HepG2 (cell line): ENCODE measurements around the gene RGMA. TPM values are rescaled to one million over a fixed set of nuclear protein-coding genes. Genes with fewer than 3 reads are reported as not detected.

Experiments used
- ATAC-seq: fragments of 200-7000 bp; cut with Tn5 transposase; 3 replicates; pipeline ENCODE4 v1.9.1; 2020; ENCODE audit warnings: mild to moderate bottlenecking, moderate library complexity
- BruUV-seq: library from RNA; stranded (reverse); fragments of 400-500 nt; replicated peaks from 2 replicates; lab custom pipeline; 2021; lab: Mats Ljungman, UMichigan
- CTCF ChIA-PET: fragments of 300-600 bp; formaldehyde crosslinking; extraction: SDS; loops from one replicate; lab custom pipeline; 2021; ENCODE audit warnings: low total read pairs, inconsistent platforms, low intra/inter-chr PET ratio; lab: Yijun Ruan, JAX
- POLR2A ChIA-PET: fragments of 350-600 bp; sonication (Branson Sonifier 250); formaldehyde crosslinking; loops from one replicate; lab custom pipeline; 2020; ENCODE audit warnings: antibody characterized with exemption, inconsistent platforms; lab: Yijun Ruan, JAX
- DNase-seq: peaks from one replicate; pipeline ENCODE4 v3.0.0-alpha.2; 2015; ENCODE audit warnings: low spot score
- FAIRE-seq: peaks from 3 replicates; lab custom pipeline; 2011; peaks lifted over from hg19 to GRCh38; lab: Jason Lieb, UNC
- H2AFZ ChIP-seq: one replicate; pipeline ENCODE4 v1.6.1; 2011; ENCODE audit warnings: low read length, inconsistent platforms
- H3K27ac ChIP-seq: fragments of 300-600 bp; 3 replicates; pipeline ENCODE4 v1.8.0; 2011; ENCODE audit warnings: mixed run types, mild to moderate bottlenecking, mixed read lengths, low read length, inconsistent platforms; ENCODE audit not compliant: insufficient read depth; ENCODE audit errors: extremely low read length
- H3K27me3 ChIP-seq, 2 experiments: fragments of 200-600 bp in 1 of 2; 2 replicates in 1 of 2; 3 replicates in 1 of 2; pipeline versions ENCODE4 v1.6.0 to v1.8.0; 2011; ENCODE audit warnings: low read length in 2 of 2, mild to moderate bottlenecking in 2 of 2, moderate library complexity in 2 of 2, inconsistent platforms in 1 of 2; ENCODE audit not compliant: insufficient read depth in 2 of 2, control insufficient read depth in 1 of 2
- H3K36me3 ChIP-seq, 2 experiments: fragments of 200-600 bp in 1 of 2; replicated peaks in 1 of 2; 2 replicates in 1 of 2; 3 replicates in 1 of 2; pipeline versions ENCODE4 v1.5.1 to v1.8.0; 2011; ENCODE audit warnings: low read length in 2 of 2, inconsistent platforms in 1 of 2; ENCODE audit not compliant: insufficient read depth in 2 of 2, control insufficient read depth in 1 of 2
- H3K4me1 ChIP-seq: 2 replicates; pipeline ENCODE4 v1.5.1; 2012; ENCODE audit warnings: low read length, inconsistent platforms; ENCODE audit not compliant: insufficient read depth
- H3K4me2 ChIP-seq: 2 replicates; pipeline ENCODE4 v1.6.0; 2011; ENCODE audit warnings: low read depth, low read length, inconsistent platforms
- H3K4me3 ChIP-seq, 3 experiments: fragments of 200-600 bp in 1 of 3; sonication (generic), shearing (Covaris generic) in 1 of 3; replicated peaks in 1 of 3; 2 replicates each; pipeline ENCODE4 v1.5.1; 2011 to 2016; ENCODE audit warnings: low read length in 3 of 3, inconsistent platforms in 2 of 3, low read depth in 2 of 3, mild to moderate bottlenecking in 2 of 3, control low read depth in 1 of 3, mixed read lengths in 1 of 3; ENCODE audit not compliant: insufficient read depth in 1 of 3
- H3K79me2 ChIP-seq: one replicate; pipeline ENCODE4 v1.6.1; 2011; ENCODE audit warnings: low read length, inconsistent platforms; ENCODE audit not compliant: insufficient read depth
- H3K9ac ChIP-seq: 2 replicates; pipeline ENCODE4 v1.6.0; 2011; ENCODE audit warnings: mild to moderate bottlenecking, low read depth, low read length, inconsistent platforms; ENCODE audit not compliant: insufficient read depth
- H3K9me3 ChIP-seq: 2 replicates; pipeline ENCODE4 v1.5.1; 2012; ENCODE audit warnings: mild to moderate bottlenecking, low read length
- H4K20me1 ChIP-seq: 2 replicates; pipeline ENCODE4 v1.6.0; 2011; ENCODE audit warnings: inconsistent platforms, mild to moderate bottlenecking, low read length, moderate library complexity; ENCODE audit not compliant: insufficient read depth
- MAFF ChIP-seq: IDR thresholded peaks from 2 replicates; pipeline ENCODE4 v1.6.1; 2011; ENCODE audit warnings: low read depth, low read length, improper control_type of control experiment
- MAFK ChIP-seq, 2 experiments: IDR thresholded peaks in 1 of 2; conservative IDR thresholded peaks in 1 of 2; 2 replicates each; pipeline ENCODE4 v1.6.1; 2011; ENCODE audit warnings: improper control_type of control experiment in 2 of 2, low read length in 2 of 2
- MIER2 ChIP-seq: IDR thresholded peaks from 2 replicates; pipeline ENCODE4 v1.6.1; 2016; ENCODE audit warnings: missing biosample characterization, missing genetic modification reagents
- NFIB ChIP-seq: sonication (generic); formaldehyde crosslinking; IDR thresholded peaks from 2 replicates; pipeline ENCODE4 v1.9.0; 2021; ENCODE audit warnings: missing genetic modification reagents, mild to moderate bottlenecking, borderline replicate concordance
- NFIC ChIP-seq: IDR thresholded peaks from 2 replicates; pipeline ENCODE4 v1.6.1; 2012; ENCODE audit warnings: mild to moderate bottlenecking, low read length, inconsistent platforms
- RAD51 ChIP-seq: fragments of 450-650 bp; IDR thresholded peaks from 2 replicates; pipeline ENCODE4 v1.6.1; 2016; ENCODE audit warnings: borderline replicate concordance
- TIGD3 ChIP-seq: sonication (generic); formaldehyde crosslinking; IDR thresholded peaks from 2 replicates; pipeline ENCODE4 v1.5.1; 2020; ENCODE audit warnings: mild to moderate bottlenecking, missing genetic modification reagents, borderline replicate concordance
- WIZ ChIP-seq: sonication (generic); formaldehyde crosslinking; IDR thresholded peaks from 2 replicates; pipeline ENCODE4 v1.5.1; 2020; ENCODE audit warnings: mild to moderate bottlenecking, missing genetic modification reagents
- ZFY ChIP-seq: sonication (generic); formaldehyde crosslinking; IDR thresholded peaks from 2 replicates; pipeline ENCODE4 v1.4.0; 2020; ENCODE audit warnings: missing genetic modification reagents
- ZHX1 ChIP-seq: sonication (generic); formaldehyde crosslinking; IDR thresholded peaks from 2 replicates; pipeline ENCODE4 v1.8.1; 2022; ENCODE audit warnings: low read depth, mild to moderate bottlenecking, missing genetic modification reagents
- ZNF20 ChIP-seq: sonication (generic); formaldehyde crosslinking; IDR thresholded peaks from 2 replicates; pipeline ENCODE4 v1.4.0; 2020; ENCODE audit warnings: mild to moderate bottlenecking, moderate library complexity, missing genetic modification reagents
- ZNF264 ChIP-seq: sonication (generic); formaldehyde crosslinking; IDR thresholded peaks from 2 replicates; pipeline ENCODE4 v1.4.0; 2020; ENCODE audit warnings: missing genetic modification reagents
- WGBS: methylation state at CpG from one replicate; pipeline ENCODE4 v1.1.6; 2017; ENCODE audit warnings: low lambda C conversion rate; 5-methylcytosine and 5-hydroxymethylcytosine counted together
- in situ Hi-C: cut with HindIII; loops from 2 replicates; pipeline ENCODE4 v1.10.0; 2017; ENCODE audit warnings: low pct_unique_long_range_greater_than_20kb; ENCODE audit not compliant: extremely low pct_ligation_motif_present
- intact Hi-C: fragments of 100-400 bp; cut with micrococcal nuclease; formaldehyde crosslinking; loops from one replicate; pipeline ENCODE4 v1.10.0; 2022; ENCODE audit not compliant: unreplicated experiment
- polyA plus RNA-seq, 8 experiments: library from polyadenylated mRNA; depleted of rRNA in 3 of 8; stranded (reverse) in 7 of 8; unstranded in 1 of 8; fragments of >200 nt; fragmentation: Illumina TruSeq in 4 of 8; extraction: Trizol in 4 of 8; gene quantifications; 2 replicates each; pipeline versions ENCODE4 v1.2.1 to v1.2.3, GENCODE V29; 2011 to 2016; ENCODE audit warnings: low read depth in 4 of 8, missing spikeins in 1 of 8, mixed read lengths in 1 of 8; ENCODE audit not compliant: insufficient read depth in 1 of 8
- total RNA-seq, 5 experiments: library from RNA; depleted of rRNA; stranded (reverse); fragments of >200 nt; fragmentation: Illumina TruSeq; extraction: Trizol; gene quantifications; 2 replicates each; pipeline ENCODE4 v1.2.3, GENCODE V29; 2016; ENCODE audit warnings: low read depth in 1 of 5
- TF ChIP-seq, protein P1 (sequence below): sonication (generic); formaldehyde crosslinking; IDR thresholded peaks from 2 replicates; pipeline ENCODE4 v1.5.0; 2020; ENCODE audit warnings: mild to moderate bottlenecking, missing genetic modification reagents

RGMA gene
- total and polyA plus RNA-seq, 2 of the 13 experiments (the other 11 are each of a cell fraction or from before 2014, with no cell fraction given), result not detected

GRCh38 chr15:93020976-93021772 lies 67.8 kb downstream of the RGMA start:
- intact Hi-C loops, result no loop called here
- POLR2A ChIA-PET, result no interaction called here
- peaks cover 6% of the 10 kb centered on the region for H3K79me2 ChIP-seq

GRCh38 chr15:93019971-93020370 lies 69.0 kb downstream of the RGMA start:
- no peaks in the 10 kb centered on the region for H3K9me3 ChIP-seq
- peaks cover 40 to 93% of the 10 kb centered on the region in 2 experiments for H3K36me3 ChIP-seq
- no peak overlapping the region for H3K4me2 ChIP-seq
- TF ChIP-seq ZNF20 (CRISPR knock-in tag) (no peak), NFIB (CRISPR knock-in tag) (no peak), WIZ (CRISPR knock-in tag) (no peak), ZHX1 (no peak), ZFY (CRISPR knock-in tag) (no peak), ZNF264 (CRISPR knock-in tag) (no peak), TIGD3 (no peak), NFIC (no peak), RAD51 (no peak)
- TF ChIP-seq, protein P1, sequence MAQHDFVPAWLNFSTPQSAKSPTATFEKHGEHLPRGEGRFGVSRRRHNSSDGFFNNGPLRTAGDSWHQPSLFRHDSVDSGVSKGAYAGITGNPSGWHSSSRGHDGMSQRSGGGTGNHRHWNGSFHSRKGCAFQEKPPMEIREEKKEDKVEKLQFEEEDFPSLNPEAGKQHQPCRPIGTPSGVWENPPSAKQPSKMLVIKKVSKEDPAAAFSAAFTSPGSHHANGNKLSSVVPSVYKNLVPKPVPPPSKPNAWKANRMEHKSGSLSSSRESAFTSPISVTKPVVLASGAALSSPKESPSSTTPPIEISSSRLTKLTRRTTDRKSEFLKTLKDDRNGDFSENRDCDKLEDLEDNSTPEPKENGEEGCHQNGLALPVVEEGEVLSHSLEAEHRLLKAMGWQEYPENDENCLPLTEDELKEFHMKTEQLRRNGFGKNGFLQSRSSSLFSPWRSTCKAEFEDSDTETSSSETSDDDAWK (CRISPR knock-in tag), result no peak

More at GRCh38 chr15:93020976-93021772, 67.8 kb downstream of the RGMA start:
- TF ChIP-seq MAFF, result peak; percentile 16; the same call in 1 of the 2 replicates
- no peak for TF ChIP-seq MIER2 (CRISPR knock-in tag)
- peak in 1 of 2 experiments; percentile 47; a peak in 1 of 4 replicates for TF ChIP-seq MAFK (conservative IDR thresholded peaks at IDR 0.05 in 1 of 2, IDR thresholded peaks at IDR 0.05 in 1 of 2; ENCODE audit: low read length in 2 of 2)
- Histone ChIP-seq H3K9ac (no peak overlapping the region), H3K27me3 (no peaks in the 10 kb centered on the region), H3K27ac (no peak overlapping the region), H2AFZ (no peak overlapping the region), H3K4me1 (no peaks in the 10 kb centered on the region), H3K9me3 (no peaks in the 10 kb centered on the region), H3K4me2 (no peak overlapping the region), H3K4me3 (no peak overlapping the region), H3K36me3 (peaks cover 44 to 93% of the 10 kb centered on the region in 2 experiments), H4K20me1 (peaks cover 20% of the 10 kb centered on the region)
- CTCF ChIA-PET, result no interaction called here
- no peak for FAIRE-seq
- no TSS peak for BruUV-seq
- ATAC-seq, result no peak
- WGBS, result over 99% methylated on average over 3 of the region's 3 CpGs
- DNase-seq, result no peak
- in situ Hi-C loops, result loop anchor here (25.0 kb wide), 1 partner anchor 234 kb away; no protein-coding TSS in a partner anchor

More at GRCh38 chr15:93019971-93020370, 69.0 kb downstream of the RGMA start:
- 98% methylated on average over 4 of the region's 10 CpGs for WGBS
- ATAC-seq, result no peak
- H3K27me3 ChIP-seq, result no peaks in the 10 kb centered on the region
- no TSS peak for BruUV-seq
- no peak for DNase-seq
- ChIA-PET POLR2A (no interaction called here), CTCF (no interaction called here)
- no peak for FAIRE-seq
- no peak overlapping the region for H3K4me3 ChIP-seq
- H4K20me1 ChIP-seq, result peaks cover 20% of the 10 kb centered on the region
- no peak overlapping the region for H2AFZ ChIP-seq
- intact Hi-C loops (no loop called here), in situ Hi-C loops (loop anchor here (25.0 kb wide), 1 partner anchor 233 kb away; no protein-coding TSS in a partner anchor)
- no peak overlapping the region for H3K27ac ChIP-seq
- no peaks in the 10 kb centered on the region for H3K4me1 ChIP-seq
- H3K79me2 ChIP-seq, result peaks cover 6% of the 10 kb centered on the region
- no peak overlapping the region for H3K9ac ChIP-seq
